ENCODE measurements around the gene ESR1. TPM values are rescaled to one million over a fixed set of nuclear protein-coding genes. Genes with fewer than 3 reads are reported as not detected.
"Not testable (repeated sequence)": the region's sequence is repeated elsewhere in the genome, so short reads cannot be mapped to it uniquely, and the experiment has no call there.

ESR1 gene
- polyA plus RNA-seq, 1 of the 3 experiments (the other 2 are of a cell fraction), result under 0.01 TPM

GRCh38 chr6:152071843-152072242, 264.4 kb downstream of the ESR1 start:
- Histone ChIP-seq H3K9me2 (no peaks in the 10 kb centered on the region), H3K27ac (ENCODE audit: low read depth in 2 of 2, low read length in 1 of 2) (no peak overlapping the region), H3F3A (replicated peaks; ENCODE audit: insufficient read depth) (no peaks in the 10 kb centered on the region), H3K79me2 (ENCODE audit: insufficient read depth) (no peaks in the 10 kb centered on the region), H3K9ac (no peak overlapping the region), H4K20me1 (ENCODE audit: insufficient read depth) (no peaks in the 10 kb centered on the region), H3K4me2 (no peak overlapping the region), H3K4me1 (ENCODE audit: control insufficient read depth in 1 of 2, insufficient read depth in 2 of 2, low read depth in 1 of 2, low read length in 1 of 2) (no peaks in the 10 kb centered on the region), H3K27me3 (ENCODE audit: insufficient read depth) (no peaks in the 10 kb centered on the region), H3K4me3 (ENCODE audit: low read depth in 2 of 2, low read length in 1 of 2) (no peak overlapping the region), H2AFZ (ENCODE audit: low read depth) (no peak overlapping the region), H3K36me3 (replicated peaks in 1 of 2; ENCODE audit: control insufficient read depth in 1 of 2, insufficient read depth in 2 of 2, low read length in 1 of 2) (no peaks in the 10 kb centered on the region), H3K9me3 (no peaks in the 10 kb centered on the region)
- no peak for TF ChIP-seq EZH2phosphoT487 (IDR thresholded peaks at IDR 0.05; ENCODE audit: borderline replicate concordance, low read depth)
- TF ChIP-seq FOXM1 (IDR thresholded peaks at IDR 0.05; ENCODE audit: low read depth), result no peak
- TF ChIP-seq ELF1 (IDR thresholded peaks at IDR 0.05), result no peak
- TF ChIP-seq ZBTB33 (IDR thresholded peaks at IDR 0.05; ENCODE audit: borderline replicate concordance, low read depth), result no peak
- no peak for TF ChIP-seq TEAD4 (IDR thresholded peaks at IDR 0.05; ENCODE audit: borderline replicate concordance, insufficient read depth)
- TF ChIP-seq REST (IDR thresholded peaks at IDR 0.05; ENCODE audit: low read depth, low read length), result no peak
- TF ChIP-seq CTCF (IDR thresholded peaks at IDR 0.05), result no peak
- TF ChIP-seq GABPA (IDR thresholded peaks at IDR 0.05; ENCODE audit: low read depth), result no peak
- CTCF ChIA-PET, result interaction anchor here (1.7 kb wide), 1 partner anchor 53 kb away, joined by 6 read pairs; no protein-coding TSS in a partner anchor
- DNase-seq, result no peak
- WGBS (ENCODE audit: low lambda C conversion rate), result 48% methylated on average over 3 of the region's 3 CpGs
- POLR2A ChIA-PET, result no interaction called here

GRCh38 chr6:152076242-152076641, 268.8 kb downstream of the ESR1 start:
- H3K9ac ChIP-seq; H3K79me2 ChIP-seq (ENCODE audit: insufficient read depth); H3K4me1 ChIP-seq (ENCODE audit: control insufficient read depth in 1 of 2, insufficient read depth in 2 of 2, low read depth in 1 of 2, low read length in 1 of 2); H3K27me3 ChIP-seq (ENCODE audit: insufficient read depth); CTCF ChIA-PET; H3K27ac ChIP-seq (ENCODE audit: low read depth in 2 of 2, low read length in 1 of 2); H2AFZ ChIP-seq (ENCODE audit: low read depth); POLR2A ChIA-PET; DNase-seq; H3K9me3 ChIP-seq; H3F3A ChIP-seq (replicated peaks; ENCODE audit: insufficient read depth); H3K36me3 ChIP-seq (replicated peaks in 1 of 2; ENCODE audit: control insufficient read depth in 1 of 2, insufficient read depth in 2 of 2, low read length in 1 of 2); H3K9me2 ChIP-seq; H3K4me3 ChIP-seq (ENCODE audit: low read depth in 2 of 2, low read length in 1 of 2); H4K20me1 ChIP-seq (ENCODE audit: insufficient read depth); H3K4me2 ChIP-seq: not testable (repeated sequence)
- 3% methylated on average over 3 of the region's 3 CpGs for WGBS (ENCODE audit: low lambda C conversion rate)

Data from SK-N-SH (cell line).